HG03442 (cell line): ENCODE data around the gene PCNP.
A peak's percentile ranks its signal among the peaks of the same experiment; 100 is the strongest.
"Not testable (repeated sequence)": the region's sequence is repeated elsewhere in the genome, so short reads cannot be mapped to it uniquely, and the experiment has no call there.

Experiments
- ATAC-seq: cut with Tn5 transposase; IDR thresholded peaks from one replicate; pipeline ENCODE4 v1.9.1; 2021; ENCODE audit warnings: mild to moderate bottlenecking, moderate library complexity; ENCODE audit not compliant: unreplicated experiment

The PCNP gene

DNA sequence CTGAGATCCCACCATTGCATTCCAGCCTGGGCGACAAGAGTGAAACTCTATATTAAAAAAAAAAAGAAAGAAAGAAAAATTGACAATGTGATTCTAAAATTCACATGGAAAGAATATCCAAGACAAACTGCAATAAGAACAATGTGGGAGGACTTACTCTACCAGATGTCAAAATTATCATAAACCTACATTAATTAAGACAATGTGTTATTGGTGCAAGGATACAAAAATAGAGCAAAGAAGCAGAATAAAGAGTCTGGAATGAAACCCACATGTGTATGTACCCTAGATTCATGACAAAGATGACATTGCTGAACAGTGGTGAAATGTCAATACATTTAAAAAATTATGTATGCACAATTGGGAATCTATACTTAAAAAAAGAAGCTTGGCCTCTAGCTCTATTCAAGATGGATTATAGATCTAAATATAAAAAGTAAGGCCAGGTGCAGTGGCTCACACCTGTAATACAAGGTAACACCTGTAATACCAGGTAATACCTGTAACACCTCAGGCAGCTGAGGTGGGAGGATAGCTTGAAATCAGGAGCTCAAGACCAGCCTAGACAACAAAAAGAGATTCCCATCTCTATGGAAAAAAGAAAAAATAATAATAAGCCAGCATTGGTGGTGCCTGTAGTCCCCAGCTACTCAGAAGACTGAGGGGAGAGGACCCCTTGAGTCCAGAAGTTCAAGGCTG, 57.3 kb downstream of the PCNP start:
- no peak for ATAC-seq

DNA sequence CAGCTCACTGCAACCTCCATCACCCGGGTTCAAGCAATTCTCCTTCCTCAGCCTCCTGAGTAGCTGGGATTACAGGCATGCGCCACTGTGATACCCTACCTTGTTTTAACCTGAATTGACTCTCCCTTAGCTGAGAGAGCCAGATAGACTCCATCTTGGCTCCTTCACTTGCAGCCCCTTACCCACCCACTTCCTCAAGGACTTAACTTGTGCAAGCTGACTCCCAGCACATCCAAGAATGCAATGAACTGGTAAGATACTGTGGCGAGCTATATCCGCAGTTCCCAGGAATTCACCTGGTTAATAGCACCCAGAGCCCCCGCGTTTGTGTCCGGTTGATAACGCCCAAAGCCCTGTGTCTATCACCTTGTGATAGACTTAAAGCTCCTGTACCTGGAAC, 58.0 kb downstream of the PCNP start:
- ATAC-seq: not testable (repeated sequence)

DNA sequence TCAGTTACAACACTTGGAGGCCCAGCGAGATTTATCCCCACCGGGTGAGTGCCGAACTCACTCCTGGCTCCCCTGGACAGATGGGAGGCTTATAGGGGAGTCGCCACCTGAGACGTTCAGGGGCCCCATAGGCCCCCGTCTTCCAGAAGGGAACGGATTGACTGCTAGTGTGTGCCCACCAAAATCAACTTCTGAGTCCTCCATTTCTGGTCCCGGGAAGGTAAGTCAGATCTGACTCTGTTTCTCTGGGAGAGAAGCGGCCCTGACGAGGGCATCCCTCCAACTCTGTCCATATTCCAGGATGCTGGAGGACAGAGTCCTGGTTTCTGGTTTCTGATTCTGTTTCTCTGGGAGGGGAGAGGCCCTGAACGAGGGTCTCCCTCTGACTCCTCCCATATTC, 58.6 kb downstream of the PCNP start:
- ATAC-seq: no peak

DNA sequence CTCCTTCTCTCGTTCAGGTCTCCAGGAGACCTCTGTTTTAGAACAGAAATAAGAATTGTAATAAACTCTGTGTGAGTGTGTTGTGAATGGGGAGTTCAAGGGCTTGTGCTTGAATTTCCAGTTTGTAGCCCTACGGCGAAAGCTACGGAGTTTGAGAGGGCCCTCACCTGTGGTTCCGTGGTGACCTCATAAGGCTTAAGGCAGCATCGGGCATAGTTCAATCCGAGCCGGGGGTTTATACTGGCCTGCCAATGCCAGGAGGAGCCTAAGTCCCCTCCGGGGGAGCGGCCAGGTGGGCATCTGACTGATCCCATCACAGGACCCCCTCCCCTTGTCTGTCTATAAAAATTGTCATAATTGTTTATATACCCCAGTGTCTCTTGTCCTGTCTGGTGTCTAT, 59.2 kb downstream of the PCNP start:
- ATAC-seq: no peak

DNA sequence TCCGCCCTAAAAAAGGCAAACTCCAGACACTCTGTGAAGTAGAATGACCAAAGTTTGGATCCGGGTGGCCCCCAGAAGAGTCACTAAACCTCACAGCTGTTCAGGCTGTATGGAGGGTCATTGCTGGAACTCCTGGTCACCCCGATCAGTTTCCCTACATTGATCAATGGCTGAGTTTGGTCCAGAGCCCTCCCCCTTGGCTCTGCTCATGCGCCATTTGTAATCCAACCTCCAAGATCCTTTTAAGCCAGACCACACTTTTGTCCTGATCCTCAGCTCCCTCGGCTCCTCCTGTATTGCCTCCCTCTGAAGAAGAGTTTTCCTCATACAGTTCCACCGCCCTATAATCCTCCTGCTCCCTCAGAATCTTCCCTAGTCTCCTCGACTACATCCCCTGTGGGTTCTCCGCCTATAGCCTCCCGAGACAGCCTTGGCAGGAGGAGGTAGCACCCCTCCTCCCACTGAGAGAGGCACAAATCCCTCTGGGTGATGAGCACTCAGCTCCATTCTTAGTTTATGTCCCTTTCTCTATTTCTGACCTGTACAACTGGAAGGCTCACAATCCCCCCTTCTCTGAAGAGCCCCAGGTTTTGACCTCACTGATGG, 60.7 kb downstream of the PCNP start:
- ATAC-seq: no peak

DNA sequence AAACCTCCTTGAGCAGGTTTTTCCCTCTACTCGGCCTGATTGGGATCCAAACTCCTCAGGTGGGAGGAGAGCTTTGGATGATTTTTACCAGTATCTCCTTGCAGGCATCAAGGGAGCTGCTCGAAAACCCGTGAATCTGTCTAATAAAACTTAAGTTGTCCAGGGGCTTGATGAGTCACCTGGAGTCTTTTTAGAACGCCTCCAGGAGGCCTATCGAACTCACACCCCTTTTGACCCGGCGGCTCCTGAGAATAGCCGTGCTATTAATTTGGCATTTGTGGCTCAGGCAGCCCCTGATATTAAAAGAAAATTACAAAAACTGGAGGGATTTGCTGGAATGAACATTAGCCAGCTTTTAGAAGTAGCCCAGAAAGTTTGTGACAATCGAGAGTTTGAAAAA, 61.4 kb downstream of the PCNP start:
- ATAC-seq: no peak

DNA sequence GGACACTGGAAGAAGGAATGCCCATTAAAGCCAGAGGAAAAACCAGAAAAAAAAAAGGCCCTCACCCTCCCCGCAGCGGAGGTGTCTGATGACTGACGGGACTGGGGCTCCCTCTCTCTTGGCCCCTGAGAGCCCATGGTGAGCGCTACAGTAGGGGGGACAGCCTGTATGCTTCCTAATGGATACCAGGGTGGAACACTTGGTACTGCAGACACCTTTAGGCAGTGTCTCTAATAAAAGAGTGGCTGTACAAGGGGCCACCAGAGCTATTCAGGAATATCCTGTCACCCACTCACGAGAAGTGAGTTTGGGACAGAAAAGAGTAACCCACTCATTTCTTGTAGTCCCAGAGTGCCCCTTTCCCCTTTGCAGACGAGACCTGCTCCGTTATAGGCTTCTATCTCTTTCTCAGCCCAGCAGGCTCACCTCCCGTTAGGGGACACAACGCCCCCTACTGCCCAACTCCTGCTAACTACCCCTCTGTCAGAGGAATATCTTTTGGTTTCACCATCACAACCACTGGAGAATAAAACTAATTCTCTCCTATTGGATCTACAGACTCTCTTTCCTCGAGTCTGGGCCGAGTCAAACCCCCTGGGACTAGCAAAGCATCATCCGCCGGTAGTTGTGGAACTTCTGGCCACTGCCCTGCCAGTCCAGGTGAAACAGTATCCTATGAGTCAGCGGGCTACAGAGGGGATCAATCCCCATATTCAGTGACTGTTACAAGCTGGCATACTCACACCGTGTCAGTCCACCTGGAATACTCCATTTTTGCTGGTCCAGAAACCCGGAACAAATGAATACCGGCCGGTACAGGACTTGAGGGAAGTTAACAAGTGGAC, 62.2 kb downstream of the PCNP start:
- ATAC-seq: peak; percentile 94

DNA sequence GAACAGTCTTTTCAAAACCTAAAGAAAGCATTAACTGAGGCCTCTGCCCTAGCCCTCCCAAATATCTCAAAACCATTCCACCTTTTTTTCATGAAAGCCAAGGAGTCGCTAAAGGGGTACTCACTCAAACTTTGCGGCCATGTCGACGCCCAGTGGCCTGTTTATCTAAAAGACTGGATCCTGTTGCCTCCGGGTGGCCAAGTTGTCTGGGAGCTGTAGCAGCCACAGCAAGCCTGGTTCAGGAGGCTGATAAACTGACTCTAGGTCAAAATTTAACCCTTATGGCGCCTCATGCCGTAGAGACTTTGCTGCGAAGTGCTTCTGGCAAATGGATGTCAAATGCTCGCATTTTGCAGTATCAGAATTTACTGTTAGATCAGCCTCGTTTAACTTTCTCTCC, 63.5 kb downstream of the PCNP start:
- no peak for ATAC-seq

DNA sequence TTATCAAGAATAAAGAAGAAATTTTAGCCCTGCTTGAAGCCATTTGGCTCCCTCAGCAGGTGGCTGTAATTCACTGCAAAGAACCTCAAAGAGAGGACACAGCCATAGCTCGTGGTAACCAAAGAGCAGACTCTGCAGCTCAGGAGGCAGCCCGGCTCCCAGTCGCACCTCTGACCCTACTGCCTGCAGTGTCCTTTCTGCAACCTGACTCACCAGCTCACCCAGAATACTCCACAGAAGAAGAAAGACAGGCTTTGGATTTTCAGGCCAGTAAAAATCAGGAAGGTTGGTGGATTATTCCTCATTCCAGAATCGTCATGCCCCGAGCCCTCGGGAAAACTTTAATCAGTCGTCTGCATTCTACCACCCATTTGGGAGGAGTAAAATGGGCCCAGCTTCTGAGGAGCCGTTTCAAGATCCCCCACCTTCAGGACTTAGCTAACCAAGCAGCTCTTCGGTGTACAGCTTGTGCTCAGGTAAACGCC, 64.3 kb downstream of the PCNP start:
- no peak for ATAC-seq

DNA sequence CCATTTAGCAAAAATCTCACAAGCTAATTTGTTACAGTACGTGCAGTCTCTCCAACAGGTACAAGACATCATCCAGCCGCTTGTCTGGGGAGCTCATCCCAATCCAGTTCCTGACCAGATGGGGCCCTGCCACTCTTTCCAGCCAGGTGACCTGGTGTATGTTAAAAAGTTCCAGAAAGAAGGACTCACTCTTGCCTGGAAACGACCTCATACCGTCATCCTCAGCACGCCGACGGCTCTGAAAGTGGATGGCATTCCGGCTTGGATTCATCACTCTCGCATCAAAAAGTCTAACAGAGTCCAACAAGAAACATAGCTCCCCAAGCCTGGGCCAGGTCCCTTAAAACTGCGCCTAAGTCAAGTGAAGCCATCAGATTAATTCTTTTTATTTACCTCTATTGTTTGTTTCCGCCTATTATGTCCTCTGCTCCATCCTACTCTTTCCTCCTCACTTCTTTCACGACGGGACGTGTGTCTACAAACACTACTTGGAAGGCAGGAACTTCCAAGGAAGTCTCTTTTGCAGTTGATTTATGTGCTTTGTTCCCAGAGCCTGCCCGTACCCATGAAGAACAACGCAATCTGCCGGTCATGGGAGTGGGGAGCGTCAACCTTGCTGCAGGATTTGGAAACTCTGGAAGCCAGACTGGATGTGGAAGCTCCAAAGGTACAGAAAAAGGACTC, 65.4 kb downstream of the PCNP start:
- no peak for ATAC-seq

DNA sequence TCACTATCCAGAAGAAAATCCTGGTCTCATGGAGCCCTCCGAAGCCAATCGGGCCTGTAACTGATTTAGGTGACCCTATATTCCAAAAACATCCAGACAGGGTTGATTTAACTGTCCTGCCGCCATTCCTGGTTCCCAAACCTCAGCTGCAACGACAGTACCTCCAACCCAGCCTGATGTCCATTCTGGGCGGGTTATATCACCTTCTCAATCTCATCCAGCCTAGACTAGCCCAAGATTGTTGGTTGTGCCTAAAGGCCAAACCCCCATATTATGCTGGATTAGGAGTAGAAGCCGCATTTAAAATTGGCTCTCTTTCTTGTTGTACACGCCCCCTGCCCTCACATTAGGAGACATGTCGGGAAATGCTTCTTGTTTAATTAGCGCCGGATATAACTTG, 66.3 kb downstream of the PCNP start:
- ATAC-seq: no peak

DNA sequence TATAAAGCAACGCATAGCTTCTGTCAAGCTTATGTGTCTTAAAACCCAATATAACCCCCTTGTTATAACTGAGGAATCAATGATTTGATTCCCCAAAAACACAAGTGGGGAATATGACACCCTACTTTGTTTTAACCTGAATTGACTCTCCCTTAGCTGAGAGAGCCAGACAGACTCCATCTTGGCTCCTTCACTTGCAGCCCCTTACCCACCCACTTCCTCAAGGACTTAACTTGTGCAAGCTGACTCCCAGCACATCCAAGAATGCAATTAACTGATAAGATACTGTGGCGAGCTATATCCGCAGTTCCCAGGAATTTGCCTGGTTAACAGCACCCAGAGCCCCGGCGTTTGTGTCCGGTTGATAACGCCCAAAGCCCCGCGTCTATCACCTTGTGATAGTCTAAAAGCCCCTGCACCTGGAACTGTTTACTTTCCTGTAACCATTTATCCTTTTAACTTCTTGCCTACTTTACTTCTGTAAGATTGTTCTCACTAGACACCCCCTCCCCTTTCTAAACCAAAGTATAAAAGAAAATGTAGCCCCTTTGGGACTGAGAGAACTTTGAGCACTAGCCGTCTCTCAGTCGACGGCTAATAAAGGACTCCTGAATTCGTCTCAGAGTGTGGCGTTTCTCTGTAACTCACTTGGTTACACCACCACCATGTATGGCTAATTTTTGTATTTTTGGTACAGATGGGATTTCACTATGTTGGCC, 67.6 kb downstream of the PCNP start:
- ATAC-seq: not testable (repeated sequence)

DNA sequence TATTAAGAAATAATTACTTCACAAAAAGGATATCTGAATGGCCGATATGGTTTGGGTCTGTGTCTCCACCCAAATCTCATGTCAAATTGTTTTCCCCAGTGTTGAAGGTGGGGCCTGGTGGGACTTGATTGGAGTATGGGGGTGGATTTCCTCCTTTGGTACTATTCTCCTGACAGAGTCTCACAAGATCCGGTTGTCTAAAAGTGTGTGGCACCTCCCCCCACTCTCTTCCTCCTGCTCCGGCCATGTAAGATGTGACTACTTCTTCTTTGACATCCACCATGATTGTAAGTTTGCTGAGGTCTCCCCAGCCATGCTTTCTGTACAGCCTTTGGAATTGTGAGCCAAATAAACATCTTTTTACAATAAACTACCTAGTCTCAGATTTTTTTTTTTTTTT, 68.5 kb downstream of the PCNP start:
- ATAC-seq: no peak

DNA sequence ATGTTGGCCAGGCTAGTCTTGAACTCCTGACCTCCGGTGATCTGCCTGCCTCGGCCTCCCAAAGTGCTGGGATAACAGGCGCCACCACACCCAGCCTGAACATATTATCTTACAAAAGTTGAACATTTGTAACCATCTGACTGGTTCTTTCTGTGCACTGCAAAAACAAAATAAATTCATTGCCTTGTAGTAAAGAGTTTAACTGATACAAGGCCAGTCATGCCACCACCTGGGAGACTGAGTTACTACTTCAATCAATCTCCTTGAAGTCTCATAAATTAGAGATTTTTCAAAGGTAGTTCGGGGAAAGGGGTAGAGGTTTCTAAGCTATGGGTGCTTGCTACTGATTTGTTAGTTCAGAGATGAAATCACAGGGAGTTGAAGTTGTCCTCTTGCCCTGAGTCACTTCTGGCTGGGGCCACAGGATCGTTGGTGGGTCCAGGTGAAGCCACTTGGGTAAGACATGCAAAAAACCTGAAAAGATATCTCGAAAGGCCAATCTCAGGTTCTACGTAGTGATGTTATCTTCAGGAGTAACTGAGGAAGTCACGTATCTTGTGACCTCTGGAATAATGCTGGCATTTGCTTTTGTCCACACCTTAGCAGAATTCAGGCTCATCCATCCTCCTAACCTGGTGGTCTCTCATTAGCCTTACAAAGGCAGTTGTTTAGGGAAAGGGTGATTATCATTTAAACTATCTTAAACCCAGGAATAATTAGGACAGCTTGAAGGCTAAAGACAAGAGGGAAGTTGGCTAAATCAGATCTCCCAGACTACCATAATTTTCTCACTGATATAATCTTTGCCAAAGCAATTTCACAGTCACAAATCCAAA, 69.2 kb downstream of the PCNP start:
- ATAC-seq: no peak
